H1 (cell line): ENCODE data around the gene SIT1. TPM values are rescaled to one million over a fixed set of nuclear protein-coding genes. Genes with fewer than 3 reads are reported as not detected.

Experiments used
- CTCF ChIA-PET: fragments of 300-600 bp; sonication (Branson Sonifier 250); formaldehyde crosslinking; loops from one replicate; lab custom pipeline; 2021; ENCODE audit not compliant: partially characterized antibody; lab: Charles Lee
- POLR2A ChIA-PET: fragments of 300-600 bp; sonication (Branson Sonifier 250); formaldehyde crosslinking; loops from one replicate; lab custom pipeline; 2021; ENCODE audit warnings: inconsistent platforms; ENCODE audit not compliant: partially characterized antibody; lab: Charles Lee
- DNase-seq, 2 experiments: peaks; one replicate each; pipeline versions ENCODE4 v3.0.0 to v3.0.0-alpha.2; 2010 to 2022; ENCODE audit warnings: low spot score in 2 of 2, low read depth in 1 of 2, mixed read lengths in 1 of 2
- FAIRE-seq: peaks from 2 replicates; lab custom pipeline; 2011; peaks lifted over from hg19 to GRCh38; lab: Jason Lieb, UNC
- H2AFZ ChIP-seq: 2 replicates; pipeline ENCODE4 v1.8.1; 2012; ENCODE audit warnings: low read length, inconsistent platforms
- H2AK5ac ChIP-seq: 2 replicates; pipeline ENCODE4 v1.6.1; 2013; ENCODE audit warnings: low read depth, low read length
- H2BK120ac ChIP-seq: replicated peaks from 2 replicates; pipeline ENCODE3; 2013; ENCODE audit warnings: low read depth, low read length, inconsistent platforms
- H2BK12ac ChIP-seq: 2 replicates; pipeline ENCODE4 v1.6.1; 2013; ENCODE audit warnings: low read depth, low read length
- H2BK15ac ChIP-seq: 2 replicates; pipeline ENCODE4 v1.6.1; 2013; ENCODE audit warnings: low read length
- H2BK20ac ChIP-seq: 2 replicates; pipeline ENCODE4 v1.6.1; 2013; ENCODE audit warnings: low read length
- H2BK5ac ChIP-seq: 2 replicates; pipeline ENCODE4 v1.6.1; 2013; ENCODE audit warnings: low read depth, low read length
- H3K14ac ChIP-seq: 2 replicates; pipeline ENCODE4 v1.6.1; 2013; ENCODE audit warnings: inconsistent platforms; ENCODE audit not compliant: insufficient read length
- H3K18ac ChIP-seq: 2 replicates; pipeline ENCODE4 v1.6.1; 2013; ENCODE audit warnings: low read length; ENCODE audit errors: extremely low read depth
- H3K23ac ChIP-seq: 2 replicates; pipeline ENCODE4 v1.6.1; 2013; ENCODE audit warnings: inconsistent platforms; ENCODE audit not compliant: insufficient read length
- H3K23me2 ChIP-seq: 2 replicates; pipeline ENCODE4 v1.6.1; 2013; ENCODE audit warnings: low read depth, low read length
- H3K27ac ChIP-seq: 2 replicates; pipeline ENCODE4 v1.6.1; 2011; ENCODE audit warnings: low read depth, low read length, inconsistent platforms
- H3K27me3 ChIP-seq, 4 experiments: replicated peaks in 1 of 4; 1 replicate in 1 of 4; 2 replicates in 3 of 4; pipeline versions ENCODE4 v1.6.1 to v1.8.1; 2011 to 2013; ENCODE audit warnings: low read length in 3 of 4, mild to moderate bottlenecking in 3 of 4, inconsistent platforms in 2 of 4, mixed read lengths in 2 of 4, moderate library complexity in 1 of 4; ENCODE audit not compliant: control insufficient read depth in 3 of 4, insufficient read depth in 3 of 4; ENCODE audit errors: extremely low read depth in 1 of 4
- H3K36me3 ChIP-seq, 4 experiments: 2 replicates each; pipeline versions ENCODE4 v1.6.1 to v1.8.1; 2011 to 2013; ENCODE audit warnings: mild to moderate bottlenecking in 4 of 4, low read length in 3 of 4, moderate library complexity in 2 of 4, control low read depth in 1 of 4, inconsistent platforms in 1 of 4; ENCODE audit not compliant: insufficient read depth in 4 of 4, control insufficient read depth in 2 of 4
- H3K4ac ChIP-seq: replicated peaks from 2 replicates; pipeline ENCODE3; 2013; ENCODE audit warnings: low read length, low read depth, mixed read lengths, inconsistent platforms; ENCODE audit not compliant: insufficient read length
- H3K4me1 ChIP-seq, 4 experiments: replicated peaks in 1 of 4; 1 replicate in 1 of 4; 2 replicates in 3 of 4; pipeline versions ENCODE4 v1.6.1 to v1.8.1; 2011 to 2013; ENCODE audit warnings: low read length in 3 of 4, inconsistent platforms in 2 of 4, mixed read lengths in 1 of 4; ENCODE audit not compliant: insufficient read depth in 4 of 4, control insufficient read depth in 3 of 4
- H3K4me2 ChIP-seq, 2 experiments: 2 replicates each; pipeline versions ENCODE4 v1.6.1 to v1.8.1; 2011 to 2013; ENCODE audit warnings: low read depth in 2 of 2, low read length in 2 of 2, control low read depth in 1 of 2, inconsistent platforms in 1 of 2, mild to moderate bottlenecking in 1 of 2; ENCODE audit not compliant: insufficient read depth in 1 of 2
- H3K4me3 ChIP-seq, 4 experiments: fragments of 200-600, 300-600 bp in 1 of 4; sonication (generic), shearing (Covaris generic), sonication (Bioruptor Twin) in 1 of 4; 2 replicates each; pipeline versions ENCODE4 v1.5.1 to v1.8.1; 2011 to 2016; ENCODE audit warnings: low read length in 4 of 4, low read depth in 3 of 4, control low read depth in 2 of 4, inconsistent platforms in 2 of 4, mild to moderate bottlenecking in 2 of 4, mixed read lengths in 1 of 4, moderate library complexity in 1 of 4; ENCODE audit not compliant: insufficient read depth in 2 of 4; ENCODE audit errors: extremely low read depth in 1 of 4
- H3K56ac ChIP-seq: replicated peaks from 2 replicates; pipeline ENCODE3; 2013; ENCODE audit warnings: low read depth, mild to moderate bottlenecking, mixed read lengths, low read length, inconsistent platforms; ENCODE audit not compliant: insufficient read length
- H3K79me1 ChIP-seq: 2 replicates; pipeline ENCODE4 v1.6.1; 2013; ENCODE audit warnings: low read depth, low read length, control low read depth
- H3K79me2 ChIP-seq, 2 experiments: 2 replicates each; pipeline versions ENCODE4 v1.6.1 to v1.8.1; 2012 to 2013; ENCODE audit warnings: low read length in 2 of 2, mild to moderate bottlenecking in 2 of 2, inconsistent platforms in 1 of 2; ENCODE audit not compliant: insufficient read depth in 2 of 2, control insufficient read depth in 1 of 2
- H3K9ac ChIP-seq, 4 experiments: replicated peaks in 1 of 4; 1 replicate in 1 of 4; 2 replicates in 3 of 4; pipeline versions ENCODE4 v1.6.1 to v1.8.1; 2011 to 2013; ENCODE audit warnings: low read depth in 3 of 4, low read length in 3 of 4, control low read depth in 2 of 4, mild to moderate bottlenecking in 2 of 4, moderate library complexity in 2 of 4, inconsistent platforms in 1 of 4; ENCODE audit errors: extremely low read depth in 1 of 4
- H3K9me3 ChIP-seq, 2 experiments: 2 replicates each; pipeline versions ENCODE4 v1.6.1 to v1.8.1; 2012 to 2013; ENCODE audit warnings: mild to moderate bottlenecking in 2 of 2, moderate library complexity in 2 of 2, control low read depth in 1 of 2, inconsistent platforms in 1 of 2, low read depth in 1 of 2, low read length in 1 of 2, mixed read lengths in 1 of 2; ENCODE audit not compliant: insufficient read depth in 2 of 2
- H4K20me1 ChIP-seq, 2 experiments: replicated peaks in 1 of 2; 2 replicates each; pipeline versions ENCODE3 to v1.8.1; 2011 to 2013; ENCODE audit warnings: inconsistent platforms in 2 of 2, low read length in 2 of 2, mild to moderate bottlenecking in 1 of 2; ENCODE audit not compliant: insufficient read depth in 2 of 2, control insufficient read depth in 1 of 2
- H4K5ac ChIP-seq: 2 replicates; pipeline ENCODE4 v1.6.1; 2013; ENCODE audit warnings: low read length, low read depth, mixed read lengths, inconsistent platforms; ENCODE audit not compliant: insufficient read length
- H4K8ac ChIP-seq: 2 replicates; pipeline ENCODE4 v1.8.0; 2013; ENCODE audit warnings: mild to moderate bottlenecking, moderate library complexity, low read length, inconsistent platforms; ENCODE audit not compliant: insufficient read depth; ENCODE audit errors: extremely low read depth
- H4K91ac ChIP-seq: replicated peaks from 2 replicates; pipeline ENCODE3; 2013; ENCODE audit warnings: low read length, mixed read lengths, inconsistent platforms; ENCODE audit not compliant: insufficient read length
- CHD1 ChIP-seq: IDR thresholded peaks from 2 replicates; pipeline ENCODE4 v1.6.1; 2012; ENCODE audit warnings: low read depth, low read length, improper control_type of control experiment
- FOSL1 ChIP-seq: IDR thresholded peaks from 2 replicates; pipeline ENCODE4 v1.6.1; 2011; ENCODE audit warnings: mild to moderate bottlenecking, low read depth, low read length, moderate library complexity; ENCODE audit not compliant: insufficient read depth
- JUN ChIP-seq: IDR thresholded peaks from 2 replicates; pipeline ENCODE4 v1.6.1; 2011; ENCODE audit warnings: low read depth, mild to moderate bottlenecking, improper control_type of control experiment, low read length
- NANOG ChIP-seq: IDR thresholded peaks from 2 replicates; pipeline ENCODE4 v1.6.1; 2011; ENCODE audit warnings: low read length, low read depth, mild to moderate bottlenecking, inconsistent platforms; ENCODE audit not compliant: insufficient read depth, poor library complexity, severe bottlenecking
- NRF1 ChIP-seq: IDR thresholded peaks from 2 replicates; pipeline ENCODE4 v1.6.1; 2011; ENCODE audit warnings: mild to moderate bottlenecking, low read depth, low read length, improper control_type of control experiment
- SAP30 ChIP-seq: fragments of 300-600 bp; sonication (generic); IDR thresholded peaks from 2 replicates; pipeline ENCODE4 v1.7.1; 2012; ENCODE audit warnings: low read length, moderate library complexity, mild to moderate bottlenecking, inconsistent platforms; ENCODE audit not compliant: insufficient read depth, insufficient replicate concordance
- YY1 ChIP-seq: IDR thresholded peaks from 2 replicates; pipeline ENCODE4 v1.6.1; 2011; ENCODE audit warnings: low read depth, mild to moderate bottlenecking, low read length
- ZNF274 ChIP-seq: IDR thresholded peaks from 2 replicates; pipeline ENCODE4 v1.7.0; 2012; ENCODE audit warnings: low read length, borderline replicate concordance; ENCODE audit errors: extremely low read depth
- WGBS, 2 experiments: shearing (Covaris generic) in 1 of 2; methylation state at CpG; one replicate each; pipeline versions ENCODE4 v1.1.6 to v1.1.7; 2013 to 2015; ENCODE audit warnings: low lambda C conversion rate in 2 of 2, mixed read lengths in 2 of 2, inconsistent platforms in 1 of 2, low coverage in 1 of 2, missing lambda C conversion rate in 1 of 2; ENCODE audit not compliant: insufficient replicate concordance in 2 of 2, insufficient coverage in 1 of 2, insufficient read length in 1 of 2; ENCODE audit errors: extremely low coverage in 1 of 2, missing lambda C conversion rate in 1 of 2; 5-methylcytosine and 5-hydroxymethylcytosine counted together
- polyA plus RNA-seq, 7 experiments: library from polyadenylated mRNA; depleted of rRNA in 3 of 7; stranded (reverse) in 5 of 7; unstranded in 2 of 7; fragments of >200 nt in 5 of 7; fragments of 200-250 nt in 2 of 7; gene quantifications; 1 replicate in 5 of 7; 2 replicates in 1 of 7; 4 replicates in 1 of 7; pipeline versions ENCODE4 v1.2.1 to v1.2.3, GENCODE V29; 2011 to 2013; ENCODE audit warnings: missing spikeins in 2 of 7, mixed read lengths in 2 of 7
- total RNA-seq: library from RNA; stranded (reverse); fragmentation: NEBNext Ultra II Directional; extraction: Animal tissue kit (Norgen Biotek cat#: 25700); gene quantifications from 2 replicates; pipeline ENCODE4 v1.2.1, GENCODE V29; 2021
- TF ChIP-seq, protein P1 (sequence below), 3 experiments: IDR thresholded peaks; 1 replicate in 2 of 3; 2 replicates in 1 of 3; pipeline versions ENCODE4 v1.5.1 to v1.6.1; 2011; ENCODE audit warnings: low read length in 3 of 3, mild to moderate bottlenecking in 3 of 3, inconsistent platforms in 2 of 3, low read depth in 1 of 3, moderate library complexity in 1 of 3; ENCODE audit not compliant: insufficient read depth in 1 of 3; ENCODE audit errors: control extremely low read depth in 1 of 3
- TF ChIP-seq, protein P2 (sequence below): IDR thresholded peaks from 2 replicates; pipeline ENCODE4 v1.6.1; 2012; ENCODE audit warnings: inconsistent platforms

The SIT1 gene
- total and polyA plus RNA-seq, 2 of the 8 experiments (the other 6 are each of a cell fraction or from before 2014, with no cell fraction given): 8.2 to 12.8 TPM

DNA sequence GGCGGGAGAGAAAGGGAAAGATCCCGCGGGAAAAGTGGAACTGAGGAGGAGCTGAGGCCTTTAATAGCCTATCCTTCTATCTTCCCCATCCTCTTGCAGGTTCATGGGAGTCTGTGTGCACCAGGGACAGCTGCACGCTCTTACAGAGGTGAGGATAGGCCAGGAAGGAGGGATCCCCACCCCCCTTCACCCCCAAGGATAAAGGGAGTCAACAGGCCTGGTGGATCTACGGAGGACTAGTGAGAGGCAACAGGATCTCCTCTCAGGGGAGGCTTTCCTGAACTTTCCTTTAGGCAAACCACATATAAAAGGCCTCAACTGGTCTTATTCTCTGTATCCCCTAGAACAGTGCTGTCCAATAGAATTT is 44.6 kb downstream of the SIT1 start:
- Histone ChIP-seq H3K23ac (no peak overlapping the region), H3K23me2 (peaks cover 13% of the 10 kb centered on the region)
- no peak for FAIRE-seq

More for the DNA sequence above, 44.6 kb downstream of the SIT1 start:
- peaks cover 0 to 15% of the 10 kb centered on the region in 2 experiments for H4K20me1 ChIP-seq
- H3K79me2 ChIP-seq: peaks cover 0 to 2% of the 10 kb centered on the region in 2 experiments; a peak in 1 of 4 replicates
- no peaks in the 10 kb centered on the region for H3K9me3 ChIP-seq
- H2BK5ac ChIP-seq: no peak overlapping the region
- no peak for DNase-seq
- H2AFZ ChIP-seq: no peak overlapping the region
- no peak overlapping the region for H4K8ac ChIP-seq
- no peak overlapping the region for H3K14ac ChIP-seq
- peaks cover 3 to 12% (median 9%) of the 10 kb centered on the region in 4 experiments; a peak in 5 of 8 replicates for H3K36me3 ChIP-seq
- H3K4me1 ChIP-seq: peaks cover 0 to 3% (median under 1%) of the 10 kb centered on the region in 4 experiments; a peak in 4 of 7 replicates
- no peak for TF ChIP-seq YY1
- no peak for TF ChIP-seq CHD1
- no peak for TF ChIP-seq FOSL1
- TF ChIP-seq, protein P1, sequence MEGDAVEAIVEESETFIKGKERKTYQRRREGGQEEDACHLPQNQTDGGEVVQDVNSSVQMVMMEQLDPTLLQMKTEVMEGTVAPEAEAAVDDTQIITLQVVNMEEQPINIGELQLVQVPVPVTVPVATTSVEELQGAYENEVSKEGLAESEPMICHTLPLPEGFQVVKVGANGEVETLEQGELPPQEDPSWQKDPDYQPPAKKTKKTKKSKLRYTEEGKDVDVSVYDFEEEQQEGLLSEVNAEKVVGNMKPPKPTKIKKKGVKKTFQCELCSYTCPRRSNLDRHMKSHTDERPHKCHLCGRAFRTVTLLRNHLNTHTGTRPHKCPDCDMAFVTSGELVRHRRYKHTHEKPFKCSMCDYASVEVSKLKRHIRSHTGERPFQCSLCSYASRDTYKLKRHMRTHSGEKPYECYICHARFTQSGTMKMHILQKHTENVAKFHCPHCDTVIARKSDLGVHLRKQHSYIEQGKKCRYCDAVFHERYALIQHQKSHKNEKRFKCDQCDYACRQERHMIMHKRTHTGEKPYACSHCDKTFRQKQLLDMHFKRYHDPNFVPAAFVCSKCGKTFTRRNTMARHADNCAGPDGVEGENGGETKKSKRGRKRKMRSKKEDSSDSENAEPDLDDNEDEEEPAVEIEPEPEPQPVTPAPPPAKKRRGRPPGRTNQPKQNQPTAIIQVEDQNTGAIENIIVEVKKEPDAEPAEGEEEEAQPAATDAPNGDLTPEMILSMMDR (IDR thresholded peaks at IDR 0.05; ENCODE audit: control extremely low read depth in 1 of 3, insufficient read depth in 1 of 3, low read depth in 1 of 3, low read length in 3 of 3): no peak
- TF ChIP-seq JUN: no peak
- no peak for TF ChIP-seq NANOG
- TF ChIP-seq NRF1: no peak
- TF ChIP-seq SAP30: no peak
- TF ChIP-seq ZNF274: no peak
- TF ChIP-seq, protein P2, sequence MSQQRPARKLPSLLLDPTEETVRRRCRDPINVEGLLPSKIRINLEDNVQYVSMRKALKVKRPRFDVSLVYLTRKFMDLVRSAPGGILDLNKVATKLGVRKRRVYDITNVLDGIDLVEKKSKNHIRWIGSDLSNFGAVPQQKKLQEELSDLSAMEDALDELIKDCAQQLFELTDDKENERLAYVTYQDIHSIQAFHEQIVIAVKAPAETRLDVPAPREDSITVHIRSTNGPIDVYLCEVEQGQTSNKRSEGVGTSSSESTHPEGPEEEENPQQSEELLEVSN: no peak
- no peak overlapping the region for H4K91ac ChIP-seq
- ChIA-PET CTCF (interaction anchor here (0.9 to 1.1 kb wide), 3 partner anchors 10 to 52 kb away, joined by 3 to 6 read pairs (median 3); partner anchors contain the start of genes CCDC107 and RMRP), POLR2A (interaction anchor here (0.8 to 1.4 kb wide), 4 partner anchors 10 to 191 kb away, joined by 3 to 6 read pairs (median 3); no protein-coding TSS in a partner anchor)
- H3K4ac ChIP-seq: no peak overlapping the region
- H3K4me2 ChIP-seq: peak overlapping the region; percentile 66 to 98
- no peaks in the 10 kb centered on the region for H3K27me3 ChIP-seq
- H4K5ac ChIP-seq: no peak overlapping the region
- H2BK12ac ChIP-seq: no peak overlapping the region
- H3K9ac ChIP-seq: peak overlapping the region in 3 of 4 experiments; percentile 33 to 62 (median 38); a peak in 3 of 7 replicates
- peak overlapping the region; percentile 55 to 84 (median 78) for H3K4me3 ChIP-seq
- H3K27ac ChIP-seq: no peak overlapping the region
- WGBS, 2 experiments: 16% methylated on average over 5 of the region's 5 CpGs; no CpG with 5 or more reads in 1 of the 2 experiments
- no peak overlapping the region for H2BK120ac ChIP-seq
- H2BK20ac ChIP-seq: no peak overlapping the region
- H3K18ac ChIP-seq: no peak overlapping the region
- no peak overlapping the region for H2AK5ac ChIP-seq
- no peak overlapping the region for H3K56ac ChIP-seq
- H3K79me1 ChIP-seq: no peaks in the 10 kb centered on the region; the same call in 1 of the 2 replicates
- no peak overlapping the region for H2BK15ac ChIP-seq
